Ureter (tissue), 1 donor: ENCODE measurements around the gene DTNB. TPM values are rescaled to one million over a fixed set of nuclear protein-coding genes. Genes with fewer than 3 reads are reported as not detected.

ENCODE experiments used
- DNase-seq: peaks from one replicate; pipeline ENCODE4 v3.0.0-alpha.2; 2020; ENCODE audit warnings: low spot score
- total RNA-seq: library from RNA; stranded (reverse); gene quantifications from one replicate; pipeline ENCODE4 v1.2.4, GENCODE V29; 2023
- donor health status: DM: yes; HTN: yes; CAD: no.

The DTNB gene
- total RNA-seq, 1 donor from 2014 or later, result 33.8 TPM

GRCh38 chr2:25467743-25468142, 205.6 kb downstream of the DTNB start:
- no peak for DNase-seq

GRCh38 chr2:25462021-25462420, 211.4 kb downstream of the DTNB start:
- no peak for DNase-seq

DNA sequence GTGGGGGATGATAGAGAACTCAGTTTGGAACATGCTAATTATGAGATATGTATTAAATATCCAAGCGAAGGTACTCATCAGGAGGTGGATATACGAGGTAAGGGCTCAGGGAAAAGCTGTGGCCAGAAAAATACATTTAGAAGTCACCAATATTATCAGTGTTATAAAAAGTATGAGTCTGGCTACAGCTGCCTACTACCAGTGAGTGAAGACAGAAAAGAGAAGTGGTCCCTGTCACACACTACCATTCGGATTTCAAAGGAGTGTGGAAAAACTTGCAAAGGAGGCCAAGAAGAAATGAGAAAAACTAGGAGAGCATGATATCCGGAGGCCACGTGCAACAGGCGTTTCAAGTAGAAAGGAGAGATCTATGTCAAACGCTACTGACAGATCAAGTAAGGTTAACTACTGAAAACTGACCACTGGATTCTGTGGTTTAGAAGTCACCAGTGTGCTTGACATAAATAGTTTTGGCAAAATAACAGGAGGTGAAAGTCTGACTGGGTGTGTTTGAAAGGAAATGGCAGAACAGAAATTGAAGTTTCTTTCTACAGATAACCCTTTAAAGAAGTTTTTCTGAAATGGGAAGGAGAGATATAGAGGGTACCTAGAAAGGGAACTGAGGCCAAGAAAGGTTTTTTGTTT, 213.0 kb downstream of the DTNB start:
- no peak for DNase-seq

DNA sequence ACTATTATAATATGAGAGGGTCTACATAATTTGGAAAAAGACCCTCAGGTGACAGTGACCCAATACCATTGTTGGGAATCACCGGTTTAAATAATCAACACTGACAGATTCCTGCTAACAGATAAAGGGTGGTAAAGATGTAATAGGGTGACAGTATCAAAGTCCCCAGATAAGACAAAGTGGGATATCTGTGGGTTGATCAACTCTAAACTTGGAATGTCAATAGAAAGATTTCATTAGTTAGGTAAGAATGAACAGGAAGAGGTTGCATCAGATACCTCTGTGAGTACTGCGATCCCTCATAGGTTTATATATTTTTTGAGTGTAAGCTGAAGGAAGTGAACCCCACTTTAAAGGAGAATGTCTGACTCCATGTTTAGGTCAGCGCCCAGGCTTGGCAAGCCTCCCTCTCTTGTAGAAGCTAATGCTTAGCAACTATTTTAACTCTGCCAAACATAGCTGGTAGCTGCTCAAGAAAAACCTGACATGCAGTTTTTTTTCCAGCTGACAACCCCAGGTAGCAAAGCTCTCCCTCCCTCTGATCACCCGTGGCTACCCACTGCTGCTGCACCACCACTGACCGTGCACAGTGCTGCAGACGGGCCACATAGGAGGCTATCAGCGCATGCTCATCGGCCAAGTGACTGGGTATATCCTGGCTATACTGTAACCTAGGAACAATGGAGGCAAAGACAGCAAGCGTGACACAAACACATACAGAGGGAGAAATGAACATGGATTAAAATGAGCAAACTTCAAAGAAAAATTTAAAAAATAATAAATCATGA, 218.4 kb downstream of the DTNB start:
- no peak for DNase-seq

GRCh38 chr2:25453199-25453905, 220.0 kb downstream of the DTNB start:
- no peak for DNase-seq

DNA sequence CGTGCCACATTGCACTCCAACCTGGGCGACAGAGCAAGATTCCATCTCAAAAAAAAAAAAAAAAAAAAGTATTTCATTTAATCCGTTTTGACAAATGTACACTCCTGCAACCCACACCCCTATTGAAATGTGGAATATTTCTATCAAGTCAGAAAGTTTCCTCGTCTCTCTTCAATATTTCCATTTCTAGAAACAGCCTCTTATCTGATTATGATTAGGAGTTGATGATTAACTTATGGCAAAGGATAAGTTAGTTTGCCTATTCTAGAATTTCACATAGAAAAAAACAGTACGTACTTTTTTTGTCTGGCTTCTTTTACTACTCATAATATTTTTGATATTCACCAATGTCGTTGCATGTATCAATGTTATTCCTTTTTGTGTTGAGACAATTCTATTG, 224.6 kb downstream of the DTNB start:
- no peak for DNase-seq

- DNase-seq, result no peak
Measured at GRCh38 chr2:25447018-25447417, 226.4 kb downstream of the DTNB start.

GRCh38 chr2:25446122-25446521, 227.3 kb downstream of the DTNB start:
- no peak for DNase-seq

- DNase-seq, result no peak
Measured at GRCh38 chr2:25445464-25445863, 227.9 kb downstream of the DTNB start.

DNA sequence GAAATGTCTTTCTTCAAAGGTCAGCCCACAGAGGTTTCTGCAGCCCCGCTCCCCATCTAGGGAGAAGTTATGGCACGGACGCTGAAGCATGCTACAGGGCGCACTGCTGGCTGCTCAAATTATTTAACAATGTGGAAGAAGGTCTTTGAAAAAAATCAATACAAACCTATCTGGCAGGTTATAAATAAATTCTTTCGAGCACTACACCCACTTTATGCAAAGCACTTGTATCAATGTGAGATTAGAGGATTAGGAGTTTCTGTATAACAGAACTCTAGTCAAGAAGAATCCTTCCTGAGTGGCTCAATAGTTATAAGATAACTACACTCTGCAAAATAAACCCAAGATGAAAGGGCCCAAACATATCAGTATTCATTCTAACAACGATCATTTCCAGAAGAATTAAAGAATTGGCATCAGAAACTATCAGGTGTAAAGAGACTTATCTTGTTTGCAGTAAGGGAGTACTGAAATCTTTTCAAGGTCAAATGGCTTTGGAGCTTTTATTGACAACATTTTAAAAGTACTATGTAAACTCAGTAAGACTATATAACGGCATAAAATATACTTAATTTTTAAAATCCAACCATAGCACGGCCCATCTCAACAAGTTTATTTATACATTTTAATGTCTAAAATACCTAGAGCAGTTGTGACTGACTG, 228.6 kb downstream of the DTNB start:
- no peak for DNase-seq

DNA sequence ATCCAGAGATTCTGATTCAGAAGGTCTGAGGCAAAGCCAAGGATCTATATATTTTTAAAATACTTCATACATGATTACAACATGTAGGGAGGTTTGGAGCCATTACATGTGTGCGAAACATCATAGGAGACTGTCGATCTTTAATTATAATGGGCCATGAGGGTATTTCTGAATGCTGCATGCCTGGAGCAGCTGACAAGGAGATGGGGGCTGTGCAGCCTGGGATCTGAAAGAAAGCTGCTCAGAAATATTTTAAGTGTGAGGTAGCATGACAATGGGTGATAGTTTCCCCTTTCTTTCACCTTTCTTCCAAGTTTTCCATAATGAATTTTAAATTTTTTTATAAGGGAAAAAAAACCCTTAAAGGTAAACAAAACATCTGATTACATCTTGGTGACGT, 229.6 kb downstream of the DTNB start:
- DNase-seq, result no peak

DNA sequence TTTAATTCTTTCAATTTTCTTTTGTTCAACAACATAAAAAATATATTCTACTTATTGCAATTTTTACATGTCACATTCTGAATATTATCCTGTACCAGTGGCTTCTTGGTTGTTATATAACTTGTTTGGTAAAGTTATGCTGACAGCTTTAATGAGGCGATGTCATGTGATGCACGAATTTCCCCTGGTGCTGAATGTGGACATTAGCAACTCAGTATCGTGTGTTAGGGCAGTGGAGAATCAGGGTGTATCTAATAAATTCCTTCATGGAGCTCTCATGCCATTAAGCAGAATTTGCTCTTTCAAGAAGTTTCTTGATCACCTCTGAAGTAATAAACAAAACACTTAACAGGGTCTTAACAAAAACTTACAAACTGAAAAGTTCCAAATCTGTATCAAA, 232.0 kb downstream of the DTNB start:
- no peak for DNase-seq

- DNase-seq, result no peak
Measured at GRCh38 chr2:25438793-25439192, 234.6 kb downstream of the DTNB start.

- no peak for DNase-seq
Measured at GRCh38 chr2:25437881-25438662, 235.3 kb downstream of the DTNB start.

DNA sequence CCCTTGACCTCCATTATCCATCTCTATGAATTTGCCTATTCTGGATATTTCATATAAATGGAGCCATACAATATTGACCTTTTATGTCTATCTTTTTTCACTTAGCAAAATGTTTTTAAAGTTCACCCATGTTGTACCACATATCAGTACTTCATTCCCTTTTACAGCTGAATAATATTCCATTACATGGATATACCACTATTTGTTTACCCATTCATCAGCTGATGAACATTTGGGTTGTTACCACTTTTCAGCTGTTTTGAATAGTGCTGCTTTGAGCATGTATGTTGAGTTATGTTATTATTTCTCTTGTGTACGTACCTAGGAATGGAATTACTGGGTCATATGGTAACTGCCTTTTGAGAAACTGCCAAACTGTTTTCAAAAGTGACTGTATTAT, 238.0 kb downstream of the DTNB start:
- no peak for DNase-seq

DNA sequence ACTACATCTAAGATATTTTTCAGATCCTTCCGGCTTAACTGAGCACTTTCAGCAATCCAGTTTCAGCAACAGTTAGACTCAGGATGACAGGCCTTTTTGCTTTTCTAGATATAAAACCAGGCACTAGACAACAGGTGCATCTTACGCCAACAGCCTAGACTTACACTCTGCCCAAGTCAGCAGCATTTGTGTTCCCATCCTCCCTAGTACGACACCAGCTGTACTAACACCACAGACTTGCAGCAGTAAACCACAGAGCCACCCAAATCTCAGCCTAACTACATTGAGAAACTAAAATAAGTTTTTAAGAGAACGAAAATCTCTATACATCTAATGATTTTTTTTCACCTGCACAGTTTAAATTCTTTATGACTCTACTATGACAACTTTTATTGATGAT, 241.8 kb downstream of the DTNB start:
- DNase-seq, result no peak

GRCh38 chr2:25430556-25430955, 242.8 kb downstream of the DTNB start:
- no peak for DNase-seq

DNA sequence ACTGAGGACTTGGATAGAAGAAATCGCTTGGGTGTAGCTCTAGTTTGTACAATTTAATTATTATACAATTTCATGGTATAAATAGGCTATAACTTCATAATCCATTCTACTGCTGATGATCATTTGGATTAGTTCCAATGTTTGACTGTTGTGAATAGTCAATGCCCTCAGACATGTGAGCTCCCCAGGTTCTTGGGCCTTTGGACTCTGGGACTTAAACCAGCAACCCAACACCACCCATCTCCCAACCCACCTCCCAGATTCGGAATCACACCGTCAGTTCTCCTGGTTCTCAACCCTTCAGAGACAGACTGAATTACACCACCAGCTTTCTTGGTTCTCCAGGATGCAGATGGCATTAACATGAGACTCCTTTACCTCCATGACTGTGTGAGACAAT, 247.1 kb downstream of the DTNB start:
- DNase-seq, result no peak

DNA sequence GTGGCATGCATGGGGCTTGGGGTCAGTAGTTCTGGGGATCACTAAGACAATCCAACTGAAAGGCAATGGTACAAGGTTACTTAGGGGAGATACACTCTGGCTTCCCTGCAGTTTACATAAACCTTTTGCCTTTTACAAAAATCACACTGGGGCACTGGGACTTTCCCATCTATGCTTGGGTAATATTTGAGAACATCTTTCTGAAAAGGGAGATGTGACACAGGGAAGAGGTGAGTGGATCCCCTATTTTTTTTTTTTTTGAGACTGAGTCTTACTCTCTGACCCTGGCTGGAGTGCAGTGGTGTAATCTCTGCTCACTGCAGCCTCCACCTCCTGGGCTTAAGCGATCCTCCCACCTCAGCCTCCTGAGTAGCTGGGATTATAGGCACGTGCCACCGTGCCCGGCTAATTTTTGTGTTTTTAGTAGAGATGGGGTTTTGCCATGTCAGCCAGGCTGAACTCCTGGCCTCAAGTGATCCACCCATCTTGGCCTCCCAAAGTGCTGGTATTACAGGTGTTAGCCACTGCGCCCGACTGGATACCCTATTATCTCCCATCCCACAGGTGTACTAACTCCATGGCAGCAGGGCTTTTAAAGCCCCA, 248.8 kb downstream of the DTNB start:
- DNase-seq, result no peak

DNA sequence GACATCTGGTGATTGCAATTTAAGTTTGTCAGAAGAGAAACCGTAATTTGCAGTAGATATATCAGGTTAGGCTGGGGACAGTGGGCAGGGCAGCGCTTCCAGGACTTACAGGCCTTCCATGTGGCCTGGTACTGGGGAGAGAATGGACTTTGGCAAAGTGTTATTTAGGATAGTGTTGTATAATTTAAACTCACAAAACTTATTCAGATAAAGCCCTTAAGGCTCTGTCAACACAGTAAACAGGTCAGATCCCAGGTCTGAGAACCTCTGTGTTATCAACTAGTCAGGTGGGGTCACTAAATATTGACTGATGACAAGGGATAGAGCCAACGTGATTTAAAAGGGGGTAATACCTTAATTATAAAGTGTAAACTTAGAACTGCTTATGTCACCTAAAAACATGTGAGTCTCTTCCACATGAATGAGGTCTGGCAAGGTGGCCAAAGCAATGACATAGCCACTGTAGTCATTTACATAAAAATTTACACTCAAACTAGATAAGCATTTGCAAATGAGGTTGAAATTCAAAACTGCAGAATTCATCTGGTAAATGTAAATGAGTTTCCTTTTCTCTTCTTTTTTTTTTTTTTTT, 251.5 kb downstream of the DTNB start:
- no peak for DNase-seq

- no peak for DNase-seq
Measured at GRCh38 chr2:25421289-25421688, 252.1 kb downstream of the DTNB start.
